Cerebellar nuclear complex (tissue), 1 donor: Measurements from ENCODE around the gene PPP2R3A.
"Not testable (repeated sequence)": the region's sequence is repeated elsewhere in the genome, so short reads cannot be mapped to it uniquely, and the experiment has no call there.

Experiments
- DNase-seq, 2 experiments: peaks; one replicate each; lab custom pipeline; 2025; lab: John Stamatoyannopoulos, UW

The PPP2R3A gene

DNA sequence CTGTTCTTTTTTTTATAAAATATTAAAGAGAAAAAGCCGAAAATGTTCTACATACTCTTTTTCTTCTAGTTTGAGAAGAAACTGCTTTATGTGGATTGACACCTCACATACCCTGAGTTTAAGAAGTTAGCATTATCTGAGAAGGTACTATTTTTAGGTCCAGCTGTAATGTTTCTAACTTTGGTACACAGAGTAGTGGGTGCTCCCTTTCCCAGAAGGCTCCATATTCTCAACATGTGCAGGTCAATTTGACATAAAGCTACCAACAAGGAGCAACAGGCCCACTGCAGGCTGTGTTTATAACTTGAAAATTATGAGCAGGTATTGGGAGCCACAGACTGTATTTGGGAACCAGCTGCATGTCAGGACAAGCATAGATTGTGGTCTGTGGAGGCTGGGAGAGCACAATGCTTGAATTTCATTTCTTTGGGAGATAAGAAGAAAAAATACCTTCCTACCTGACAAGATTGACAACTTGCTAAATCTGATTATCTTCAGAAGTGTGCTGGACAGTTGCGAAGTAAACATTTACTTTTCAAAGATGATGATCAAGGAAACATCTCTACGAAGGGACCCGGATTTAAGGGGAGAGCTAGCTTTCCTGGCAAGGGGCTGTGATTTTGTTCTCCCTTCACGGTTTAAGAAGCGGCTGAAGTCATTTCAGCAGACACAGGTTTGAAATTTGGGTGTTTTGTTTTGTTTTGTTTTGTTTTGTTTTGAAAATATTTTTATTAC lies 57.2 kb downstream of the PPP2R3A start:
- DNase-seq, result no peak

DNA sequence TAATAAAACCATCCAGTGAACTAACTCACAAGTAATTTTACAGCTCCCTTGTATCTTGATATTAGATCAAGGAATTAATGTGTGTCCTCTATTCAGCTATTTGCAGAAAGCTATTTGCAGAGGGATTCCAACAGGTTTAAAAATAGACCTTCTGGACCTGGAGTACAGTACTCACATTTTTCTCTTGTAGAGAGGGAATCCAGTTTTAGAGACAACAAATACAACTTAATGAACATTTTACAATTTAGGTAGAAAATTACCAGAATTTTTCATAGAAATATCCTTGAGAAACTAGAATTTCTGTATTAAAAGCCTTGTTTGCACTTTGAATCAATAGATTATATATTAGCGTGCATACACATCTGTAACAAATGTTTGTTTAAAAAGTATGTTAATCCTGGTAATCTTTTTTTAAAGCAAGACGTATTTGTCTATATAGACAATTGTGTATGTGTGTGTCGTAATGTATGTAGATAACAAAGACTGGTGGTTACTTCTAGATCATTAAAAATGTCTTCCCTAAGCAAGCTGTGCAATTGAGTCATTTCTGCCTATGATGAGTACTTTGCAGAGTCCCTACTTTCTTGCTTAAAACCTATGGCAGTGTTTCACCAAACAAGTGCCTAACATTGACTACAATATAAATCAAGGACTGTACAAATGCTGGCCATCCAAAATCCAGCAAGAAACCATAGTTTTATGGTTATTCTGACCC lies 57.9 kb downstream of the PPP2R3A start:
- DNase-seq, result no peak

DNA sequence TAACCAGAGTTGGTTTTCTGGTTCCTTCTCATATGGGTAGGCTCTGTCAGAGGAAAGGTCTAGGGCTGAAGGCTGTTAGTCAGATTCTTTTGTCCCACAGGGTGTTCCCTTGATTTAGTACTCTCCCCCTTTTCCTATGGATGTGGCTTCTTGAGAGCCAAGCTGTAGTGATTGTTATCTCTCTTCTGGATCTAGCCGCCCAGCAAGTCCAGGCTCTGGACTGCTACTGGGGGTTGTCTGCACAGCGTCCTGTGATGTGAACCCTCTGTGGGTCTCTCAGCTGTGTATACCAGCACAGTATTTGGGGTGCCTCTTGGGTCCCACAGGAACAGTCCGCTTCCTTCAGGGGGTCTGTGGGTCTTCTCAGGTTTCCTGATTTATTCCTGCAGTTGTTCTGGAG lies 70.8 kb downstream of the PPP2R3A start:
- no peak for DNase-seq

DNA sequence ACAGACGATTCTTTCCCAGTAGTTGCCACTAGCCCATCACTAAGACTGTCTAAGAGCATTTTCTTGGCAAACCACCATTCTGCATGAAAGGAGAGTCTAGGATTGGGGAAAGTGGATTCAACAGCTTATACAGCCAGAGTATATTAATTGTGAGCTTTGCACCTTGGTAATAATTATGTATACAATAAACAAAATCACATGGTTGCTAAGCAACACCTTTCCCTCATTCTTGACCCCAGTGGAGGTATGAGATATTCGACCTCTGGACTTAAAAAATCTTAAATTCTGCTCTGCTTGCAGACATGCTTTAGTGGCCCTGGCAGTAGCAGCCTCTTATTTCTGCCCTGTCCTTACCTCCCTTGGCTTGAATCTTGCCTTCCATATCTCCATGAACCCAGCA lies 73.1 kb downstream of the PPP2R3A start:
- no peak for DNase-seq

DNA sequence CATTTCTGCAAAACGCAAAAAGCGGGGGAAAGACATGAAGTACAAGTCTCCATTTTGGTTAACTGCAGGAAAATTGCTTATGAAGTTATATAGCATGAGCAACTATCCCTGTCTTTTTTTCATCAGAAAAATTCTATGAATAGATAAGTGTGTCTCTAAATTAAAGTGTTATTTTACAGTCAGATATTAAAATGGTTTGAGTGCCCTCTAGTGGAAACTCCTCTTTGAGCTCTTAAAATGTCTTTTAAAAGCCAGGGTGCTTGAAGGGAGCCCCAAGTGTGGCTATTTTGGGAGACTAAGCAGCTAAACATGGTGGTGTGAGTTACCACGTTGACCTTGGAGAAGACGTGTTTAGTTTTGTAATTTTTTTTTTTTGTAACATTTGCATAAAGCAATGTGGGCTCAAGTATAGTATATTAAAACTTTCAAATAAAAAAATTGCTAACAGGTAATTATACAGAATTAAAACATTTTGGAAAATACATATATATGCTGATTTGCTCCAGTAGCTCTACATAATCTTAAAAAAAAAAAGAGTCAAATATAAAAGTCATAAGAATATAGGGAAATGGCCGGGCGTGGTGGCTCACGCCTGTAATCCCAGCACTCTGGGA lies 77.2 kb downstream of the PPP2R3A start:
- DNase-seq, result no peak

DNA sequence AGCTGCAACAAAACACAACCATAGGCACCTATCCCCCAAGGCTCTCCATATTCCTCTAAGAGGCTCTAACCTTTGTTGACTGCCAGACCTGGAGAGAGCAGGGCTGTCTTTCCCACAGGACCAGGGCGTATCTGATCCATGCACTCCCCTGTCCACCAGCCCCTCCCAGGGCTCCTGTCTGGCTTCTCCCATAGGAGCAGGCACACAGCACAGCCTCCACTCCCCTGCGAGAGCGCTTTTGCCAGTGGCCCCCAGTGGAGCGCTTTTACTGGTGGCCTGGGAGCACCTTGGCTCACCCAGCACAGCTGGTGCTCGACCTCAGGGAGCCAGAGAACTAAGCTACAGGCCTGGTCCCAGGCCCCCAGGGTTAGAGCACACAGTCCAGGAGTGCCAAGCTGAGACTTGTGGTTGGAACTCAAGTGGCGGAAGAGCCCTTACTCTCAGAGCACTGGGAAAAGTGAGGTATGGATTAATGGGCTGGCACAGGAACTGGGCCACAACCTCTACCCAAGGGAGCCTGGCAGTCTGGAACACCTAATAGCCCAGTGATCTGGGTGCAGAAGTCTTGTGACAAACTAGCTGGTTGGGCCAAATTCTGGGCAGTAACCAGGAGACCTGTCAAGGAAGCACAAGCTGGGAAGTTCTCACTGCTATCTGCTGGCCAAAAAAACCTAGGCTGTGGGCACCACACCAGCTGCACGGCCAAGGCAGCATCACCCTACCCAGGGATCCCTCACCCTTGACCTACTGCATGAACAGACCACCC lies 79.6 kb downstream of the PPP2R3A start:
- no peak for DNase-seq

DNA sequence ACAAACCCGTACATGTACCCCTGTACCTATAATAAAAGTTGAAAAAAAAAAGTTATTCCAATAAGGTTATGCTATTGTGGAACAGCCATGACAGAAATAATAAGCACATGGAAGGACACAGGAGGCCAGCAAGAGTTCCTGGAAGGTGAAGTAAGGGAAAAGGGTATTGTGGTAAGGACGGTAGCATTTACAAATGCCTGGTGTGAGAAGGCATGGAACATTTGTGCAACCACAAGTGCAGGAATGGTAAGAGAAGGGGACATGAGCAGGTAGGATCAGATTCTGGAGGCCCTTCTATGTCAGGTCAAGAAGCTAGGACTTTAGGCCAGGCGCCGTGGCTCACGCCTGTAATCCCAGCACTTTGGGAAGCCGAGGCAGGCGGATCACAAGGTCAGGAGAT lies 82.5 kb downstream of the PPP2R3A start:
- no peak for DNase-seq

DNA sequence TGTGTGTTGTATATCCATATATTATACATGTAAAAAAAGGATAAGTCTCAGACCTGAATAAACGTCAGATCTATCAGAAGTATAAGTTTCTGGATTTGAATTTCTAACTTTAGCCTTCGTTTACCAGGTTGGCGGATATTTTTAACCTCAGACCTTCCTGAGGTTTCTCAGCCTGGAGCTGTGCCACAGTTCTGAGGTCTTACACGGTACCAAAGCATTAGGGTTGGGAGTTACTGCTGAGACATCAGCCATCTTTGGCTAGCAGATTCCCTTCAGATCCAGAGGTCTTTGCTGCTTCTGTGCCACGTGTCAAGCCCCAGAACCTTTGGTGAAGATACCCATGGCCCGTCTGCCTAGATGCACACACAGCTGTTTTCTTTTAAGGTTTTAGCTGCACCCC lies 84.7 kb downstream of the PPP2R3A start:
- no peak for DNase-seq

DNA sequence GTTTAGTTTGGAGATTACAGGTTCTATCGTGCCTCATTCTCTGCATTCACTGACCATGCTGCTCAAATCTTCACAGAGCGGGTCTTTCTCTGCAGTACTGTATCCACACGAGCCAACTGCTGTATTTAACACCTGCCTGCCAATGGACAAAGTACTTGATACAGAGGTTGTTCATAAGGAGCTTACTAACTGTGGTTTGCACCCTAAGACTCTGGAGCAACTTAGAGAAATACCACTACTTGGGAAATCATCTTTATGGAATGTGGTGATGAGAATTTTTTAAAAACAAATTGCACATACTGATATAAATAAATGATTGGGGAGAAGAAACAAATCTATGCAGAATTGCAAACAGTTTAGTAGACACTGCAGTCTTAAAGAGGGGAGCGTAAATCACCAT lies 90.0 kb downstream of the PPP2R3A start:
- no peak for DNase-seq

DNA sequence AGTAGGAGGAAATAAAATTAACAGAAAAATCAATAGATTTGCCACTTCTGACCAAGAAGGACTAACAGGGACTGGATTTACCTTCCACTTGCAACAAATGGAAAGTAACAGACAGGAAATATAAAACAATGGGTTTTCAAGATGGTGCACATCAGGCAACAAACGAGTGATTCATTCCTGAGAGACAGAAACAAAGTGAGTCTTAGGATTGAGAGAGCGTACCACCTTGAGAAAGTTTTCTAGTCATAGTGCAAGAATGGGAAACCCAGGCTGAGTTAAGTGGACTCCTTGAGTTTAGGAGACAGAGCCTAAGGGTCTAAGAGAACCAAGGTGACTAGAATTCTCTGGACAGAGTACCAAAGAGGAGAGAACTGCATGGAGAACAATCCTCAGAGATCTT lies 101.7 kb downstream of the PPP2R3A start:
- no peak for DNase-seq

DNA sequence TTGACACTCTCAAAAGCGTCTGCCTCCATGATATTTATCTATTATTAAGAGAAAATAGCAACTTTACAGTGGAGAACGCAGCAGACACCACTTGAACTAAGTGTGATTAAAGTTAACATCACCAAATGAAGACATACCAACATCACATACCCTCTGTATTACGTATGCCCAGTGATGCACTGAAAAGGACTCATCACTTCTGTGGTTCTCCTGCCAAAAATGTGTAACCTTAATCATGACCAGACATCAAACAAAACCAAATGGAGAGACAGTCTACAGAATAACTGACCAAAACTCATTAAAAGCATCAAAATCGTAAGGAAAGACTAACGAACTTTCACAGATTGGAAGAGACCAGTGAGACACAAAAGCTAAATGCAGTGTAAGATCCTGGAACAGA lies 103.2 kb downstream of the PPP2R3A start:
- no peak for DNase-seq

DNA sequence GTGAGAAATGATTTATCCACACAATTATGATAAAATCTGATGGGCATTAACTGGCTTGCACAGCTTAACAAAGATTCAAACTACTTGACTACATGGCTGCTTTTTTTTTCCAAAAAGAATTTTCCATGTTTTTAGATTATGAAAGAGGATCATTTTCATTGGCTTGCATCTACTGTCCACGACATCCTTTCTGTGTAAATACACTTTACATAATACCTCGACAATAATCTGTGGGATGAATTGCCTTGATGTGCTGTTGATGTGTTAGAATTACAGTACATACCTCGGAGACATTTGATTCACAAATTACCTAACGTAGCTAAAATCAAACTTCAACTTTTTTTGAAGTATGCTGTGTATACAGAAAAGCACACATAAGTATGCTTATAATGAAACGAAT lies 104.4 kb downstream of the PPP2R3A start:
- no peak for DNase-seq

DNA sequence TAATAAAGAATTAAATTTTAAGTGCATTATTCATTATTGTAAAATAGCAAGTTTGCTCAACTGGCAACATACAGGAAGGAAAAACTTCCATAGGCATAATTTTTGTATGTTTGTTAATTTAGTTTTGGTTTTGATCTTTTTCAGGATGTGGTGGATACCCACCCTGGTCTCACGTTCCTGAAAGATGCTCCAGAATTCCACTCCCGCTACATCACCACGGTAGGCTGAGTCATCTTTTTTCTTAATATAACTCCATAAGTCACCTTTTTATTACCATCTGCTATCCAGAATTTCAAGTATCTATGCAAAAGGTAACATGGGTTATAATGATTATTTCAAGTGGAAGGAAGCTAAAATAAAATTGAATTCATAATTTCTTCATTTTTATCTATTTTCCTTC lies 104.8 kb downstream of the PPP2R3A start:
- no peak for DNase-seq

DNA sequence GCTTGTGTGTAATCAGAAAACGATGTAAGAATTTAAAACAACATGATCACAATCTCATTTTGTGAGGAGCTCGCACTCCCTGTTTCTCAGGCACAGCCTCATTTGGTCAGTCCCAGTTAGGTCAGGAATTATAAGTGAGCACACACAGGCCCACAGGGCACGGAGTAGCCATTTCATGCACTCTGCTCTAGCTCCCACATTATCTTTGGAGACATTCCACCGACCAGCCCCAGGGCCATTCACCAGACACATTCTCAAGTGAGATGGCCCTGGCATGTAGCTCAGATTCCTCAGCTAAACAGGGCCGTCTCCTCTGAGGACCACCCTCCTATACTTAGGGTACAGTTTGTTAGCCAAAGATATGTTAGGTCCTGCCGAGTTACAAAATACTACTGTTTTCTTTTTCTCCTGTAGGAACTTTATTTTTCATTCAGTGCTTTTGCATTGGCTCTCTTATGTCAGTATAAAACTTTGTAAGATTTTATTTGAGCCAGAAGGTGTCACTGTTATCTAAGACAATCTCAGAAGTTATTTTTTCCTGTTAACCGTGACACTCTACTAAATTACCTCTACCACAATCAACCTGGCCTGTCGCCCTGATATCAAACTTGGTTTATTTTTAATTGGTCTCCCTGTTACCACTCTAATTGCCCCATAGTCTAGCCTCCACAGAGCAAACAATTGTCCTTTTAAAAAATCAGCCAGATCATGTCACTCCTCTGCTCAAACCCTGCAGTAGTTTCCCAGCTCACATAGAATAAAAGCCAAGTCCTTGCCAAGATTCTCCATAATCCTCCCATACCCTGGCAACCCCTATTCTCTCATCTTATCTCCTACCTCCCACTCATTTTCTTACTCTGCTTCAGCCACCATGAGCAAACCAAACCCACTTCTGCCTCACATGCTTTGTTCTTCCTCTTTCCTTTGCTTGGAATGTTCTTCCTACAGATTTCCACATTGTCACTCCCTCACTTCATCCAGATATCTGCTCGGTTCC lies 105.7 kb downstream of the PPP2R3A start:
- no peak for DNase-seq

DNA sequence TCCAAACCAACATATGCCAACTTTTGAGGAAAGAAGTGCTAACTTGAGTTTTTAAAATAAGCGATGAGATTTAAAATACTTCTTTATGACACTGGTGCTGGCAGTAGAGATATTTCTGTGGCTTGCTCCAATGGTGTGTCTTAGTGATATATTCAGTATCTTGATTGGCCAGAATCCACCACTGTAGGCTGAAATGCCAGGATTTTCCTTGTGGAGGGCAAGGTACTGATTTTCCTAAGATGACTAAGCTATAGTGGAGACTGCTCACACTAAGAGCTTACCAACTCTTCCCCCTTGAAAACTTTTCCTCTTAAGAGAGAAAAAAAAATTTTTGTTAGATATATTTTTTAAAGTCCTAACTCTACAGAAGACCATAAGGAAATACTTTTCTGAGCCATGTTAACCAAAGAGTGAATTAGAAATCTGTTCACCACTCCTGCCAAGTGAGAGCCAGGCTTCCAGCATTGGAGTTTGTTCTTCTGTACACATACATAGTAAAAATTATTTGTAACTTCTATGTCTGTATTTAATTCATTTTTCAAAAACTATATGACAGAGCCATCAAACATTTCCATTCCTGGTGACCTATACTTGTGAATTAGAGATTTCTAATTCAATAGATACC lies 109.1 kb downstream of the PPP2R3A start:
- DNase-seq, result no peak

DNA sequence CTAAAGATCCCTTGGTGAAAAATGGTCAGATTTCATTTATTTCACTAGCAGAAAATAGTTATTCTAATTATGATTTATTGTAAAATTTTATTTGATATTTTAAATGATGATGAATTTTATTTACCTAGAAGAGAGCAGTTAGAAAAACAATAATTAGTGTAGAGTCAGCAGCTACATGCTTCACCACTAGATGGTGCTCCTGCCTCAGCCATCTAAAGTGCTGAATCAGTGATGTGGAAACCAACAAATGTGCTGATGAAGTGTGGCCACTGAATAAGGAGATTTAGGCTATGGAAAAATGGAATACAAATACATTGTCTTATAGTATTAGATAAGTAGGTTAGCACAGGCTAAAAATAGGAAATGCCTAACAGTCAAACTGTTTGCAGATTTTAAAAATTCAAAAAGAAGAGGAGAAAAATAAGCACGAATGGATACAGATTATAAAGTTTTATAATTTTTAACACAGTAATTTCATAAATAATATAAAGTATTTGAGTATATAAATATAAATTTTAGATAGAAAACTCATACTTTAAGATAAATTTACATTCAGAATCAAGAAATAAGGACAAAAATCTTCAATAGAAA lies 109.8 kb downstream of the PPP2R3A start:
- DNase-seq, result peak; percentile 4 to 54

DNA sequence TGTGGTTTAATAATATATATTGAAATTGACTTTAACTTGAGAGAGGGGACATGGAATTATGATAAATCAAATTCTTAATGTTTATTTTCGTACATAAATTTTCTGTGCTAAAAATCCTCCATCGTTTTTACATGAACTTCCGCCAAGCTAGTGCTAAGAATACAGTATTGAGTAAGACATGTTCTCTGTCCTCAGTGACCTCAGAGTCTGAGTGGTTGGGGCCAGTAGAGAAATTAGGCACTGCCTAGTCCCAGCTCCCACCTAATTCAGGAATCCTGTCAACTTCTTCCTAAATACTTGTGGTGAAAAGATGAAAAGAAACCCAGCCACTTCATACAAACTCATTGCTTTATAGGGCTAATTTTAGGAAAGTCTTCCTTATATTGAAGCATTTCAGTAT lies 110.3 kb downstream of the PPP2R3A start:
- no peak for DNase-seq

DNA sequence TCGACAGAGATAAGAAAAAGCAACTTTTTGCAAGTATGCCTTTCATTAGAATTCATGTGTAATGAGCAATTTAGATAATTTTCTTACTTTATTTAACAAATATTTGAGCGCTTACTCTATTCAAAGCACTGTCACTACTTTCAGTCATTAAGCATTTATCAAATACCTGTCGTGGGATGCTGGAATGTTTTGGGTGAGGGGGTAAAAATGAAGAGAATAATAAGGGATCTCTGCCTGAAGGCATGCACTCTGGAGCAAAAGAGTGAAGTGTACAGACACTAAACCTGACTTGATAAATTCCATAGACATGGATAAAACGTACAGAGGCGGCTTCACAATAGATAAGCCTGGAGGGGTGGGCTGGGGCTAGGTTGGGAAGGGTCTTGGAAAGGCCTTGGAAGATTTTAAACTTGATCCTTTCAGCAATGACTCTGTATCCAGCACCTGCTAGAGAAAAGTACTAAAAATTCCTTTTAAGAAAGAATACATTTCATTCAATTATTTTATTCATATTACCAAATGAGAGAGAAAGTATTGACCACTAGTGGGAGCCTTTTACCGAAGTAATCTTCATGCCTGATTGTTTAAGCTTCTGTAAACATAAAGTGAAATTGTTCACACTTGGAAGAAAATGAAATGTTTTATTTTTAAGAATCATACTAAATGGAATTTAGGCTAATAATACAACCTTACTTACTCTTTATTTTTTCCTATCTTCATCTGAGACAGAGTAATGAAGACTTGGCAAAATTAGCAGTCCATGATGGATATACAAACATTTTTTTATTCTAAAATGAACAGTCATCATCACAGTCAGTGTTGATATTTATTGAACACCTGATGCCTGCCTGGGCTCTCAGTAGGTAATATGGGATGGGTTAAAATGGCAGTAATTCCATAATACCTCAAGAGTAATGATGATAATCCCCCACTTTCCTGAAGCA lies 113.2 kb downstream of the PPP2R3A start:
- DNase-seq, result no peak

DNA sequence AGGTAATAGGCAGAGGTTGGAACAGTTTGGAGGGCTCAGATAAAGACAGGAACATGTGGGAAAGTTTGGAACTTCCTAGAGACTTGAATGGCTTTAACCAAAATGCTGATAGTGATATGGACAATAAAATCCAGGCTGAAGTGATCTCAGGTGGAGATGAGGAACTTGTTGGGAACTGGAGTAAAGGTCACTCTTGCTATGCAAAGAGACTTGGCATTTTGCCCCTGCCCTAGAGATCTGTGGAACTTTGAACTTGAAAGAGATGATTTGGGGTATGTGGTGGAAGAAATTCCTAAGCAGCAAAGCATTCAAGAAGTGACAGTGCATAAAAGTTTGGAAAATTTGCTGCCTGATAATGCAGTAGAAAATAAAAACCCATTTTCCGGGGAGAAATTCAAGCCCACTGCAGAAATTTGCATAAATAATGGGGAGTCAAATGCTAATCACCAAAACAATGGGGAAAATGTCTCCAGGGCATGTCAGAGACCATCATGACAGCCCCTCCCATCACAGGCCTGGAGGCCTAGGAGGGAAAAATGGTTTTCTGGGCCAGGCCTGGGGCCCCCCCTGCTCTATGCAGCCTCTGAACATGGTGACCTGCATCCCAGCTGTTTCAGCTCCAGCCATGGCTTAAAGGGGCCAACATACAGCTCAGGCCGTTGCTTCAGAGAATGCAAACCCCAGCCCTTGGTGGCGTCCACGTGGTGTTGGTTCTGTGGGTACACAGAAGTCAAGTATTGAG lies 118.3 kb downstream of the PPP2R3A start:
- not testable (repeated sequence) for DNase-seq
